KMS-11 (cell line): Measurements from ENCODE around the gene POLE.

ENCODE experiments used
- H2AFZ ChIP-seq: fragments of 200-600 bp; sonication (generic); 2 replicates; pipeline ENCODE4 v1.6.1; 2016; ENCODE audit warnings: antibody characterized with exemption, mixed run types, low read depth
- H3K27ac ChIP-seq: fragments of 200-600 bp; sonication (generic); 2 replicates; pipeline ENCODE4 v1.6.1; 2016; ENCODE audit warnings: mild to moderate bottlenecking, mixed run types
- H3K27me3 ChIP-seq: fragments of 200-600 bp; sonication (generic); 2 replicates; pipeline ENCODE4 v1.6.1; 2017; ENCODE audit warnings: mild to moderate bottlenecking, low read depth, mixed run types, moderate library complexity; ENCODE audit not compliant: insufficient read depth
- H3K36me3 ChIP-seq: fragments of 200-600 bp; sonication (generic); 2 replicates; pipeline ENCODE4 v1.6.1; 2017; ENCODE audit warnings: mild to moderate bottlenecking, mixed run types; ENCODE audit not compliant: insufficient read depth
- H3K4me1 ChIP-seq: fragments of 200-600 bp; sonication (generic); 2 replicates; pipeline ENCODE4 v1.6.1; 2016; ENCODE audit warnings: mild to moderate bottlenecking, low read depth, mixed run types; ENCODE audit not compliant: poor library complexity, severe bottlenecking
- H3K4me2 ChIP-seq: fragments of 200-600 bp; sonication (generic); 2 replicates; pipeline ENCODE4 v1.7.0; 2016; ENCODE audit warnings: mild to moderate bottlenecking, mixed run types
- H3K4me3 ChIP-seq: fragments of 200-600 bp; sonication (generic); IDR thresholded peaks from 2 replicates; pipeline ENCODE4 v1.6.1; 2017; ENCODE audit warnings: low read depth, low read length, mixed read lengths; ENCODE audit not compliant: insufficient read depth
- H3K79me2 ChIP-seq: fragments of 200-600 bp; sonication (generic); 2 replicates; pipeline ENCODE4 v1.6.1; 2016; ENCODE audit warnings: low read depth, mixed run types; ENCODE audit not compliant: insufficient read depth
- H3K9ac ChIP-seq: fragments of 200-600 bp; sonication (generic); 2 replicates; pipeline ENCODE4 v1.6.1; 2016; ENCODE audit warnings: mild to moderate bottlenecking, mixed run types
- H4K20me1 ChIP-seq: fragments of 200-600 bp; sonication (generic); 2 replicates; pipeline ENCODE4 v1.6.1; 2016; ENCODE audit warnings: mild to moderate bottlenecking, mixed run types; ENCODE audit not compliant: insufficient read depth
- CTCF ChIP-seq: fragments of 200-600 bp; sonication (generic); conservative IDR thresholded peaks from 2 replicates; pipeline ENCODE4 v1.6.1; 2017; ENCODE audit warnings: low read depth, mild to moderate bottlenecking, antibody characterized with exemption, low read length, moderate library complexity, mixed read lengths

The POLE gene

GRCh38 chr12:132619386-132620112 lies 67.6 kb downstream of the POLE start:
- Histone ChIP-seq H3K4me2 (no peak overlapping the region), H3K36me3 (no peaks in the 10 kb centered on the region), H2AFZ (no peak overlapping the region), H3K4me3 (no peak overlapping the region), H3K79me2 (no peaks in the 10 kb centered on the region), H3K27ac (no peak overlapping the region), H3K27me3 (no peaks in the 10 kb centered on the region), H3K4me1 (no peaks in the 10 kb centered on the region), H4K20me1 (no peaks in the 10 kb centered on the region), H3K9ac (no peak overlapping the region)
- no peak for TF ChIP-seq CTCF

- Histone ChIP-seq H3K9ac (no peak overlapping the region), H3K79me2 (no peaks in the 10 kb centered on the region), H3K4me1 (no peaks in the 10 kb centered on the region), H3K4me2 (no peak overlapping the region), H3K27ac (no peak overlapping the region), H3K36me3 (no peaks in the 10 kb centered on the region), H3K4me3 (no peak overlapping the region), H4K20me1 (no peaks in the 10 kb centered on the region), H3K27me3 (no peaks in the 10 kb centered on the region), H2AFZ (no peak overlapping the region)
- no peak for TF ChIP-seq CTCF
Measured at GRCh38 chr12:132619071-132619385, 68.1 kb downstream of the POLE start.

GRCh38 chr12:132618683-132619043 lies 68.5 kb downstream of the POLE start, which contains the start of gene P2RX2:
Gene P2RX2, plus strand, starts transcription at chr12:132618776. Its CDS starts 41 bp downstream, at chr12:132618817.
- Histone ChIP-seq H3K4me2 (no peak within 1 kb of the TSS), H3K9ac (no peak within 1 kb of the TSS), H4K20me1 (no peaks in the 10 kb centered on the region), H3K27ac (no peak within 1 kb of the TSS), H3K4me1 (no peaks in the 10 kb centered on the region), H3K4me3 (no peak within 1 kb of the TSS), H3K27me3 (no peaks in the 10 kb centered on the region), H2AFZ (no peak within 1 kb of the TSS), H3K36me3 (no peaks in the 10 kb centered on the region), H3K79me2 (no peaks in the 10 kb centered on the region)
- no peak for TF ChIP-seq CTCF

- no peak overlapping the region for H3K9ac ChIP-seq
- H3K4me2 ChIP-seq: no peak overlapping the region
- no peak for TF ChIP-seq CTCF
- H3K79me2 ChIP-seq: no peaks in the 10 kb centered on the region
- H2AFZ ChIP-seq: no peak overlapping the region
- no peaks in the 10 kb centered on the region for H3K4me1 ChIP-seq
- H3K27me3 ChIP-seq: no peaks in the 10 kb centered on the region
- H3K36me3 ChIP-seq: no peaks in the 10 kb centered on the region
- no peak overlapping the region for H3K4me3 ChIP-seq
- H3K27ac ChIP-seq: no peak overlapping the region
- no peaks in the 10 kb centered on the region for H4K20me1 ChIP-seq
Measured at GRCh38 chr12:132617822-132618682, 69.1 kb downstream of the POLE start.
